Liver (tissue), 3 donors: ENCODE results near the gene PAPPA2.

Experiments used
- ATF3 ChIP-seq: IDR thresholded peaks from 2 replicates; pipeline ENCODE4 v1.6.1; 2016; ENCODE audit warnings: antibody characterized with exemption
- CTCF ChIP-seq: fragments of 150-350 bp; IDR thresholded peaks from 2 replicates; pipeline ENCODE4 v1.5.1; 2017; ENCODE audit warnings: improper control_type of control experiment, low read depth, low read length; ENCODE audit not compliant: missing input control
- HNF4A ChIP-seq, 2 donors: conservative IDR thresholded peaks; 2 replicates each; pipeline ENCODE4 v1.6.1; 2016; ENCODE audit warnings: antibody characterized with exemption in 2 of 2, mild to moderate bottlenecking in 2 of 2
- HNF4G ChIP-seq: IDR thresholded peaks from 2 replicates; pipeline ENCODE4 v1.6.1; 2016; ENCODE audit warnings: antibody characterized with exemption
- JUND ChIP-seq, 2 donors: IDR thresholded peaks; 2 replicates each; pipeline ENCODE4 v1.6.1; 2016; ENCODE audit warnings: antibody characterized with exemption in 2 of 2
- MAX ChIP-seq: IDR thresholded peaks from 2 replicates; pipeline ENCODE4 v1.6.1; 2016; ENCODE audit warnings: antibody characterized with exemption
- RAD21 ChIP-seq, 2 donors: IDR thresholded peaks; 2 replicates each; pipeline ENCODE4 v1.6.1; 2016; ENCODE audit warnings: antibody characterized with exemption in 2 of 2, mild to moderate bottlenecking in 2 of 2
- RXRA ChIP-seq, 2 donors: IDR thresholded peaks; 2 replicates each; pipeline ENCODE4 v1.6.1; 2017 to 2018; ENCODE audit warnings: antibody characterized with exemption in 2 of 2, mild to moderate bottlenecking in 1 of 2
- SP1 ChIP-seq: IDR thresholded peaks from 2 replicates; pipeline ENCODE4 v1.6.1; 2018; ENCODE audit warnings: antibody characterized with exemption, mild to moderate bottlenecking
- YY1 ChIP-seq: IDR thresholded peaks from 2 replicates; pipeline ENCODE4 v1.6.1; 2016; ENCODE audit warnings: antibody characterized with exemption, mild to moderate bottlenecking
- donor health status: healthy.
- donor health status: healthy.

GRCh38 chr1:176884911-176885310 lies 421.9 kb downstream of the PAPPA2 start:
- TF ChIP-seq CTCF (no peak), RAD21 (IDR thresholded peaks at IDR 0.05) (no peak), HNF4G (no peak), JUND (IDR thresholded peaks at IDR 0.05) (no peak), RXRA (IDR thresholded peaks at IDR 0.05) (no peak), SP1 (no peak), HNF4A (conservative IDR thresholded peaks at IDR 0.05) (no peak), YY1 (no peak), MAX (no peak), ATF3 (no peak)
